Measurements from ENCODE around the gene STPG1.
"Not testable (repeated sequence)": the region's sequence is repeated elsewhere in the genome, so short reads cannot be mapped to it uniquely, and the experiment has no call there.

Gene STPG1, protein sequence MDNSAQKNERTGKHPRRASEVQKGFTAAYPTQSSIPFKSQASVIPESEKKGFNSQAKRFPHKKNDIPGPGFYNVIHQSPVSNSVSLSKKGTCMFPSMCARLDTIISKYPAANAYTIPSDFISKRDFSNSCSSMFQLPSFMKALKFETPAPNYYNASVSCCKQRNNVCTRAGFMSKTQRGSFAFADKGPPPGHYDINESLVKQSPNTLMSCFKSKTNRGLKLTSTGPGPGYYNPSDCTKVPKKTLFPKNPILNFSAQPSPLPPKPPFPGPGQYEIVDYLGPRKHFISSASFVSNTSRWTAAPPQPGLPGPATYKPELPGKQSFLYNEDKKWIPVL

GRCh38 chr1:24413350-24414163 is at the start of gene STPG1:
STPG1 (minus strand) TSS chr1:24413782; CDS start chr1:24401388, 12,394 bp downstream.
- DNase-seq (ENCODE audit: low read depth): peak; percentile 44

DNA sequence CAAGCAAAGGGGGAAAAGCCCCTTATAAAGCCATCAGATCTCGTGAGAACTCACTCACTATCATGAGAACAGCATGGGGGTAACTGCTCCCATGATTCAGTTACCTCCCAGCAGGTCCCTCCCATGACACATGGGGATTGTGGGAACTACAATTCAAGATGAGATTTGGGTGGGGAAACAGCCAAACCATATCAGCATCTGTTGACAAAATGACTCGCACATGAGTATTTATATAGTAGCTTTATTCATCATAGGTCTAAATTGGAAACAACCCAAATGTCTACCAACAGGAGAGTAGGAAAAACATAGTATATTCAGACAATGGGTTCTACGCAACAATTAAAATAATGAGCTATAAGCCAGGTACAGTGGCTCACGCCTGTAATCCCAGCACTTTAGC is 48.5 kb upstream of the STPG1 start:
- DNase-seq (ENCODE audit: low read depth): not testable (repeated sequence)

- DNase-seq (ENCODE audit: low read depth): no peak
Observed at GRCh38 chr1:24459551-24460266, 46.1 kb upstream of the STPG1 start.

- DNase-seq (ENCODE audit: low read depth): no peak
Observed at GRCh38 chr1:24457866-24458265, 44.3 kb upstream of the STPG1 start.

GRCh38 chr1:24455272-24455671 is 41.7 kb upstream of the STPG1 start:
- no peak for DNase-seq (ENCODE audit: low read depth)

DNA sequence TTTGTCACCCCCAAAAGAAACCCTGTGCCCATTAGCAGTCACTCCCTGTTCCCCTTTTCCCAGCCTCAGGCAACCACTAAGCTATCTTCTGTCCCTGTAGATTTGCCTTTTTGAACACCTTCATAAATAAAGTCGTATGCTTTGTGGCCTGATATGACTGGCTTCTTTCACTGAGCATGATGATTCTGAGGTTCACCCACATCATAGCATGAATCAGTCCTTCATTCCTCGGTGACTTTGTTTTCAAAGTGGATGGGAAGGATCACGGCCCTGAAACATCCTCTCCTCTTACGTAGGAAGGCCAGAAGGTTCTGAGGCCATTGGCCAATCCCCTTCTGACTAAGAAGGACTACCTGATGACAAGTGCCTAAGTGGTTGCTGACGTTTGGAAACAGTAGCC is 41.1 kb upstream of the STPG1 start:
- DNase-seq (ENCODE audit: low read depth): no peak

GRCh38 chr1:24452922-24453485 is 39.4 kb upstream of the STPG1 start:
- no peak for DNase-seq (ENCODE audit: low read depth)

- DNase-seq (ENCODE audit: low read depth): no peak
Observed at GRCh38 chr1:24451746-24452145, 38.2 kb upstream of the STPG1 start.

DNA sequence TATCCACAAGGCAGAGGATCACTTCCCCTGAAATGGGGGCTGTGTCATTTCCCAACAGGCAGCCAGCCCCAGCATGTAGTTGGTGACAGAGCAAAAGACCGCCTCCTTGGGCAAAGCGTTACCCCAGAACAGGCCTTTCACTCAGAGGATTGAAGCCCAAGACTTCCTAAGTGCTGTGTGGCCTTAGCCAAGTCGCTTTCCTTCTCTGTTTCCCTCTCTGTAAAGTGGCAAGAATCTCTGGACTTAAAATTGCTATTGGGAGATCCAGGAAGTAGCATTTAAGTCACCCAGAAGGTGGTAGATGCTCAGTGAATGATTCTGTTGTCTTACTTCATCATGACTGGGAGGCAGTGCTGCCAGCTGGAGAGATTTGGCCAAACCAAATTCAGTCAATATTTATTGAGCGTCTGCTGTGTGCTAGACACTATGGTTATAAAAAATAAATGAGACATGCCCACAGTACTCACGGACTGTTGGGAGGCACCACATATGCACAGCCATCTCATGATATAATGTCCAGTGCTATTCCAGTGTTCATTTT is 37.3 kb upstream of the STPG1 start:
- no peak for DNase-seq (ENCODE audit: low read depth)

DNA sequence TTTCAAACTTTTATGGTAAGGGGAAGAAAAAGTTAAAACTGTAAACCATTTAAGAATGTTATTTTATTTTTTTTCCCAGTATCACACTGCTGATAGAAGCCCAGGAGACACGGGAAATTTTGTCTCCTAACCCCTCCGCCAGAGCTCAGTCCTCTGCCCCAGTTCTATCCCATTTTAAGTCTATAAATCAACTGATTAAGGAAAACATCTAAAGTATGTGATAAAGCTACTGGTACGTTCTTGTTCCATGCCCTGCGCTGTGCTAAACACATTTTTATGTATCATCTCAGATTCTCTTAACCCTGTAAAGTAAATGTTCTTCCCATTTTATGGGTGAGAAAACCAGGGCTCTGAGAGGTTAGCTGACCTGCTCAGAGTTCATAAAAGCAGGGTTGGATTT is 36.7 kb upstream of the STPG1 start:
- DNase-seq (ENCODE audit: low read depth): no peak

GRCh38 chr1:24446446-24446845 is 32.9 kb upstream of the STPG1 start:
- not testable (repeated sequence) for DNase-seq (ENCODE audit: low read depth)

- DNase-seq (ENCODE audit: low read depth): no peak
Observed at GRCh38 chr1:24443241-24443656, 29.7 kb upstream of the STPG1 start.

GRCh38 chr1:24442764-24443163 is 29.2 kb upstream of the STPG1 start:
- DNase-seq (ENCODE audit: low read depth): no peak

GRCh38 chr1:24441996-24442668 is 28.6 kb upstream of the STPG1 start:
- DNase-seq (ENCODE audit: low read depth): no peak

DNA sequence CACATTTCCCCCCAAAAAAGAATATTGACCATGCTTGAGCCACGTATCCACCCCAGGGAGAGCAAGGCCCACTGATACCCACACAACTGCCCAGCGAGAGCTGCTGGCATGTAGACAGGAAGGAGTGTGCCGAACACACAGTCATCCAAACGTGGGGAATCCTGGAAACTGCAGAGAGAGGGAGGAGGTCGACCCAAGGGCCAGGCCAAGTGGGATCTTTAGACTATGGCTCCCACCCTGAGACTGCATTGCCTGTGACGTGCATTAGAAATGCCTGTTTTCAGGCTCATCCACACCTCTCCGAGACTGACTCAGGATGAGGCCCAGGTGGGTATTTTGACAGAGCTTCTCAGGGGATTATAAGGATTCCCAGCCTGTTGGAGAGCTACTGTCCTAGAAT is 27.9 kb upstream of the STPG1 start:
- DNase-seq (ENCODE audit: low read depth): no peak

DNA sequence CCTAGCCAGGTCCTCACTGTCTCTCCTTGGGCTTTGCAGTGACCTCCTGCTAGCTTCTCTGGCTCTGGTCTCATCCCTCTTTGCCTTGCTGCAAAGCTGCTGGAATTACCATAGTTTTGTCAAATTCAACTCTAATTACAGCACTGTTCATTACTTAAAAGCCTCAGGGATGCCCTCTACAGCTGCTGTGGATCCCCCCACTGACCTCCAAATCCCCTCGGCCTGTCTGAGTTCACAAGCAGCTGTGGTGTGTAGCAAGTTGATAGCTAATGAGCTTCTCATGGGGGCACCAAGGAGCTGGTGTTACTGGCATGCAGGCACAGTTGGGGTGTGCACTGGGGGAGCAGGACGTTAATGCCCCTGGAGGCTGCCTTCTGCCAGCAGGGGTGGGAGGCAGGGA is 26.9 kb upstream of the STPG1 start:
- no peak for DNase-seq (ENCODE audit: low read depth)

DNA sequence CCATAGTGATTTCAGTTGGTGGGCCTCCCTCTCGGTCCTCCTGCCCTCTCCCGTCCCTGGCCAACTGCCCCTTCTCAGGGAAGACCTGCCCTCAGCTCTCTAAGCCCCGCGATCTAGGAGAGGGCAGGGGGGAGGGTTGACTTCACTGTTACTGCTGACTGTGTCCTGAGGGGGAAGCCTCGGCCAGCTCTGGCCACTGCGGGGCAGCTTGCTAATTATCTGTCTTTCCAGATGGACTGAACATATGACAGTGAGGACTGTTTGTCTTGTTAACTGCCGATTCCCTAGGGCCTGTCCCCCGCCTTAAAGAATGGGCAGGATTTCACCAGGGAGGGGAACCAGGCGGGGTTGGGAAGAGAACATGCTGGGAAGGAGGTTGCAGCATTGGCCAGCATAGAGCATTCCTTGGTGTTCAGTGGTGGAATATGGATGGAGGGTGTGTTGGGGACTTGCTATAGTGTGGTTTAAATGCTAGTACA is 24.9 kb upstream of the STPG1 start:
- DNase-seq (ENCODE audit: low read depth): no peak

DNA sequence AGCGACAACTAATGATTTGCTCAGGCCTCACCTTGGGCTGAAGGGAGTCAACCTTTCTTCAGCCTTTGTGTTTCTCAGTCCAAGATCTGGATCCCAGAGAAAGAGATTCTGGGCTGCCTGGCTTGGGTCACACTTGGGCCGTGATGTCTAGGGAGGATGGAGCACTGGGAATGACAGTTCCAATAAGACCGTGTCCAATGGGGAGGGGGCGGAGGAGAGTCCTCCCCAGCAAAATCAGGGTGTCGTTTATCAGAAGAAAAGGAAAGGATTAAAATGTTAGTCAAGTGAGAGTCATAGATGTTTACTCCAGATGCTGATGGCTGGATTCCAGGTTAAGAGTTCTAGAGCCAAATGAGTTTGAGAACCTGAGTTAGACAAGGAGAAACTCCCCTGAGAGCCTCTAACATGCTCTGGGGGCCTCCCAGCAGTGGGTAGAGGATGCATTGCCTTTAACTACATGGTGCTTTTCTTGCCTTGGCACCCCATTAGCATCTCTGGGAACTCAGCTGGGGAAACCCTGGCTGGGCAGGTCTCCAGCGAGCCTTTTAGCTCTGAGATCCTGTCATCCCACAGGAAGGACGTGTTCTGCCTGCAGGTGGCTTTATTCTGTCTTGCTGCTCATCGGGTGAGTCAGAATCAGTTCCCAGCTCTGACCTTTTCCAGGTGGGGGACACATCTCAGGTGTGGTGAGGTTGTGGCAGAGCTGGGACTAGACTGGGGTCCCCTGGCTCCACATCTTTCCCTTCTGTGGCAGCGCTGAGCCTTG is 24.2 kb upstream of the STPG1 start:
- DNase-seq (ENCODE audit: low read depth): no peak

GRCh38 chr1:24435782-24436365 is 22.3 kb upstream of the STPG1 start:
- DNase-seq (ENCODE audit: low read depth): no peak

DNA sequence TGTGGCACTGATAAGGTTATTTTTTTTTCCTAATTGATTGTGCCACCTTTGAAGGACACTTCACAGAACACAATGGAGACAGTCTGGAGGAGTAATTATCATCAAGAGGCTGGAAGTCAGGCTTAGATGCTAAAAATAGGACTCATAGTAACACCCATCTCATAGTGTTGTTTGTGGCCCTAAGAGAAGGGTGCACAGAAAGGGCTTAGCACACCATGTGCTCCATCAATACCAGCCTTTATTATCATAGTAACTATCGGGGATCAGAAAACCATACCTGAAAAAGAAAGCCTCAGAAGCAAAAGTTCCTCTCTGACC is 13.9 kb upstream of the STPG1 start:
- no peak for DNase-seq (ENCODE audit: low read depth)
